RPMI8226 (cell line): ENCODE measurements around the gene SMIM10.
"Not testable (repeated sequence)": the region's sequence is repeated elsewhere in the genome, so short reads cannot be mapped to it uniquely, and the experiment has no call there.

Source experiments
- DNase-seq: peaks from one replicate; pipeline ENCODE4 v3.0.0-alpha.2; 2015

Gene SMIM10

GRCh38 chrX:135015523-135016245 lies 24.9 kb downstream of the SMIM10 start:
- no peak for DNase-seq

- not testable (repeated sequence) for DNase-seq
Measured at GRCh38 chrX:135019890-135020289, 29.1 kb downstream of the SMIM10 start.

GRCh38 chrX:135023791-135024190 lies 33.0 kb downstream of the SMIM10 start:
- DNase-seq = not testable (repeated sequence)

GRCh38 chrX:135024526-135024925 lies 33.7 kb downstream of the SMIM10 start:
- DNase-seq = no peak

DNA sequence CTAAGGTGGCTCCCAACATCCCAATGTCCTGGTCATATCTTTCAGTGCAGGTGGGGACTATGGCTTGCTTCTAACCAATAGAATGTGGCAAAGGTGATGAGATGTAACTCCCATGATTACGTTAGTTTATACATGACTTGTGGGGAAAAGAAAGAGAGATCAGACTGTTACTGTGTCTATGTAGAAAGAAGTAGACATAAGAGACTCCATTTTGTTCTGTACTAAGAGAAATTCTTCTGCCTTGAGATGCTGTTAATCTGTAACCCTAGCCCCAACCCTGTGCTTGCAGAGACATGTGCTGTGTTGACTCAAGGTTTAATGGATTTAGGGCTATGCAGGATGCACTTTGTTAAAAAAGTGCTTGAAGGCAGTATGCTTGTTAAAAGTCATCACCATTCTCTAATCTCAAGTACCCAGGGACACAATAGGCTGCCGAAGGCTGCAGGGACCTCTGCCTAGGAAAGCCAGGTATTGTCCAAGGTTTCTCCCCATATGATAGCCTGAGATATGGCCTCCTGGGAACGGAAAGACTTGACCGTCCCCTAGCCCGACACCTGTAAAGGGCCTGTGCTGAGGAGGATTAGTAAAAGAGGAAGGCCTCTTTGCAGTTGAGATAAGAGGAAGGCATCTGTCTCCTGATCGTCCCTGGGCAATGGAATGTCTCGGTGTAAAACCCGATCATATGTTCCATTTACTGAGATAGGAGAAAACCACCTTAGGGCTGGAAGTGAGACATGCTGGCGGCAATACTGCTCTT lies 39.6 kb downstream of the SMIM10 start:
- DNase-seq = not testable (repeated sequence)

GRCh38 chrX:135041149-135042123 lies 50.6 kb downstream of the SMIM10 start:
- DNase-seq = not testable (repeated sequence)
